ENCODE results near the gene PLEKHG4B.

Gene PLEKHG4B

DNA sequence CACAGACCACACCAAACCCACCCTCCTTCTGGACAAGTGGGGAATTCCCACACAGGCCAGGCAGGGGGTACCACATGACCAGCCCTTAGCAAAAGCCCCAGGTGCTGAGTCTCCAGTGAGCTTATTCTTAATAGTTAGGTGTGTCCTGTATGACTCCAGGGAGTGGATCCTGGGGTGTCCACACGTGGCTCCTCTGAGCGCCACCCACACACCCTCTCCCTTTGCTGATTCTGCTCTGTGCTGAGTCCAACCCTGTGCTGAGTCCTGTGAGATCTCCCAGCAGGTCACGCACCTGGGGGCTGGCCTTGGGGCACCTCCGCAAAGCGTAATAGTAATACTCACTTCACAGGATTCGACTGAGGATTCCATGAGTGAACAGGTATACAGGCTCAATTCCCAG is 112.0 kb downstream of the PLEKHG4B start:
- Histone ChIP-seq H3K36me3 (ENCODE audit: control insufficient read depth, insufficient read depth, low read length) (peaks cover 13% of the 10 kb centered on the region), H3K4me3 (replicated peaks; ENCODE audit: low read depth, low read length) (no peak overlapping the region), H3K27me3 (replicated peaks; ENCODE audit: control insufficient read depth, insufficient read depth, low read length) (no peaks in the 10 kb centered on the region)
- TF ChIP-seq, protein P1, sequence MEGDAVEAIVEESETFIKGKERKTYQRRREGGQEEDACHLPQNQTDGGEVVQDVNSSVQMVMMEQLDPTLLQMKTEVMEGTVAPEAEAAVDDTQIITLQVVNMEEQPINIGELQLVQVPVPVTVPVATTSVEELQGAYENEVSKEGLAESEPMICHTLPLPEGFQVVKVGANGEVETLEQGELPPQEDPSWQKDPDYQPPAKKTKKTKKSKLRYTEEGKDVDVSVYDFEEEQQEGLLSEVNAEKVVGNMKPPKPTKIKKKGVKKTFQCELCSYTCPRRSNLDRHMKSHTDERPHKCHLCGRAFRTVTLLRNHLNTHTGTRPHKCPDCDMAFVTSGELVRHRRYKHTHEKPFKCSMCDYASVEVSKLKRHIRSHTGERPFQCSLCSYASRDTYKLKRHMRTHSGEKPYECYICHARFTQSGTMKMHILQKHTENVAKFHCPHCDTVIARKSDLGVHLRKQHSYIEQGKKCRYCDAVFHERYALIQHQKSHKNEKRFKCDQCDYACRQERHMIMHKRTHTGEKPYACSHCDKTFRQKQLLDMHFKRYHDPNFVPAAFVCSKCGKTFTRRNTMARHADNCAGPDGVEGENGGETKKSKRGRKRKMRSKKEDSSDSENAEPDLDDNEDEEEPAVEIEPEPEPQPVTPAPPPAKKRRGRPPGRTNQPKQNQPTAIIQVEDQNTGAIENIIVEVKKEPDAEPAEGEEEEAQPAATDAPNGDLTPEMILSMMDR (IDR thresholded peaks at IDR 0.05; ENCODE audit: insufficient read depth, low read length, poor library complexity, severe bottlenecking): no peak
- no peak for DNase-seq (ENCODE audit: extremely low read depth, insufficient read length)

DNA sequence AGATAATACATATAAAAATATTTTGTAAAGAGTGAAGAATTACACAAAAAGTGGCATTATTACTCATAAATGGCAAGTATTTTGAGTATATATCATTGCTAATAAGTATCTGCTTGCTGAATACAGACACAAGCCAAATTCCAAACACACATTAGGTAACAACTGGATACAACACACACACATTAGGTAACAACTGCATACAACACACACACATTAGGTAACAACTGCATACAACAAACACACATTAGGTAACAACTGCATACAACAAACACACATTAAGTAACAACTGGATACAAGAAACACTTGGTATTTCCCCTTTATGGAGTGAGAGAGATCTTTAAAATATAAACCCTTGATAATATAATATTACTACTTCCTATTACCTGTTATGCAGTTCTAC is 112.5 kb downstream of the PLEKHG4B start:
- H3K4me3 ChIP-seq (replicated peaks; ENCODE audit: low read depth, low read length): no peak overlapping the region
- no peaks in the 10 kb centered on the region for H3K27me3 ChIP-seq (replicated peaks; ENCODE audit: control insufficient read depth, insufficient read depth, low read length)
- TF ChIP-seq, protein P1 (IDR thresholded peaks at IDR 0.05; ENCODE audit: insufficient read depth, low read length, poor library complexity, severe bottlenecking): no peak
- DNase-seq (ENCODE audit: extremely low read depth, insufficient read length): no peak
- peaks cover 13% of the 10 kb centered on the region for H3K36me3 ChIP-seq (ENCODE audit: control insufficient read depth, insufficient read depth, low read length)

DNA sequence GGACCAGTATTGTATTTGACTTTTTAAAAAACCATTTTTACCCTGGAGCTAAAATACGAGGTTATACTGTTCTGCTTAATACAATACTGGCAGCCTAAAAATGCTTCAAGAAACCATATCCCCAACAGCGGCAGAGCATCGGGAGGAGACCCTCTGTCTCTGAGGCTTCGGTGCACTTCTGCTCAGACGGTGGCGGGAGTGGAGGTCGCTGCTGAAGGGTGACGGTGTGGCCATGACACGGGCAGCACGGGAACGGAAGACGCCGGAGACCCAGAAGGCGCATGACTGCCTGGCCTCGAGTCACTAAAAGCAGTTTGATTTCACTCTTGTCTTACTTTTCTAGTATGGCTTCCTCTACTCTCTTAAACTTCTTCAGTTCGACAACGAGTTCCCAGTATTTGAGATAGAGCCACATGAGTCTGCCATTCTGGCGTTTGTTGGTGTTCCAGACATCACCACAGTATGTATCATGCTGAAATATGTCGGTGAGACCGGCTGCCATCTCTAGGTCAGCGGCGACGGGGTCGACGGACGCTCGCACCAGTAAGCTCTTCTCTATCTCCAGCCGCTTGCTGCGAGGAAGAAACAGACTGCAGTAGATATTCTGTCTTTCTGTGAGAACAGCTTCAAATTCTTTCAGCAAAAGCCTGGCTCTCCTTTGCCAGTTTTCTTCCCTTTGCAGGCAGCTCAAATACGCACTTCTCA is 113.2 kb downstream of the PLEKHG4B start:
- Histone ChIP-seq H3K27me3 (replicated peaks; ENCODE audit: control insufficient read depth, insufficient read depth, low read length) (no peaks in the 10 kb centered on the region), H3K4me3 (replicated peaks; ENCODE audit: low read depth, low read length) (no peak overlapping the region), H3K36me3 (ENCODE audit: control insufficient read depth, insufficient read depth, low read length) (peaks cover 13% of the 10 kb centered on the region)
- TF ChIP-seq, protein P1 (IDR thresholded peaks at IDR 0.05; ENCODE audit: insufficient read depth, low read length, poor library complexity, severe bottlenecking): no peak
- DNase-seq (ENCODE audit: extremely low read depth, insufficient read length): no peak

DNA sequence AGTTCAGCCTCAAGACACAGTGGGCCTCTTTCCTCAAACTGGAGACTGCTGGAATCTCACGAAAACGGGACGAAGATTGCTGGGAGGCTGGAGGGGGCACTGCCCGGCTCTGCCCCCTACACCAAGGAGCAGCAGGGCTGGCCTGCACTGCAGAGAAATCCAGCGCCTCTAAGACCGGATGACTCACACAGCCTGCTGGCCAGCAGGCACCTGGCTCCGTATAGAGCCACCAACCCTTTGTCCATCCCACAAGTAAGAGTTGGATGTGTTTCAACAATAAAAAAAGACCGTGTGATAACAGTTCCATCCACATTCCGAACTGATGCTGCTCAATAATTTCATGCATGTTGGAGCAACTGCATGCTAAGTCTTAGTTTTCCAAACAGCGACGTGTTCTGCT is 114.4 kb downstream of the PLEKHG4B start:
- Histone ChIP-seq H3K4me3 (replicated peaks; ENCODE audit: low read depth, low read length) (no peak overlapping the region), H3K27me3 (replicated peaks; ENCODE audit: control insufficient read depth, insufficient read depth, low read length) (no peaks in the 10 kb centered on the region), H3K36me3 (ENCODE audit: control insufficient read depth, insufficient read depth, low read length) (peaks cover 13% of the 10 kb centered on the region)
- DNase-seq (ENCODE audit: extremely low read depth, insufficient read length): no peak
- TF ChIP-seq, protein P1 (IDR thresholded peaks at IDR 0.05; ENCODE audit: insufficient read depth, low read length, poor library complexity, severe bottlenecking): no peak

DNA sequence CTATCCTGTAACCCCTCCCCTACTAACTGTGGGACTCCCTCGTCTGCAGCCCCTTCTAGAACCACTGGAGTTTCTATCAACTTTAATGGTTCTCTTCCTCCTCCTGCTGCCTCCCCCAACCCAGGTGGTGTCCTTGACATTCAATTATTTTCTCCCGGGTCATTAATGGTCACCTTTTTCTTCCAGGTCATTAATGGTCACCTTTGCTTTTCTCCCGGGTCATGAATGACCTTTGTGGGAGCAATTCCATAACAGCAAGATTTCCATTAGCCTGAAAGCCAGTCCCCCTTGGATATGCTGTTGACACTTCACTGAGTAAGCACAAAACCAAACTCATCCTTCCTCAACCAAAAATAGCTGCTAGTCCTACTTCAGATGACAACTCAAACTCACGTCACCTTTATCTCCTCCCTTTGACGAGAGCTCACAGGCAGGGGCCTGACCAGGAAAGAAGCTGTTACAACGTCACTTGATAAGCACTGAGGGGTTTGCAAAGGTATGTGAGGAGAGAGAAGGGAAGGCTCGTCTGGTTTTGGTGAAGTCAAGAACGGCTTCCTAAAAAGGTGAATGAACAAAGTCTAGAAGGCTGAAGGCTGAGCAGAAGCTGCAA is 115.1 kb downstream of the PLEKHG4B start:
- DNase-seq (ENCODE audit: extremely low read depth, insufficient read length): no peak
- H3K27me3 ChIP-seq (replicated peaks; ENCODE audit: control insufficient read depth, insufficient read depth, low read length): no peaks in the 10 kb centered on the region
- peaks cover 13% of the 10 kb centered on the region for H3K36me3 ChIP-seq (ENCODE audit: control insufficient read depth, insufficient read depth, low read length)
- TF ChIP-seq, protein P1 (IDR thresholded peaks at IDR 0.05; ENCODE audit: insufficient read depth, low read length, poor library complexity, severe bottlenecking): no peak
- no peak overlapping the region for H3K4me3 ChIP-seq (replicated peaks; ENCODE audit: low read depth, low read length)
